Skeletal muscle satellite cell (primary cell): ENCODE measurements around the gene TIMM8A. TPM values are rescaled to one million over a fixed set of nuclear protein-coding genes. Genes with fewer than 3 reads are reported as not detected.

Source experiments
- H3K27me3 ChIP-seq: 2 replicates; pipeline ENCODE4 v1.7.0; 2013; ENCODE audit warnings: low read length; ENCODE audit not compliant: control insufficient read depth, insufficient read depth
- H3K36me3 ChIP-seq: 2 replicates; pipeline ENCODE4 v1.7.0; 2013; ENCODE audit warnings: mild to moderate bottlenecking, control low read depth, low read length; ENCODE audit not compliant: insufficient read depth
- H3K4me1 ChIP-seq: 2 replicates; pipeline ENCODE4 v1.7.0; 2013; ENCODE audit warnings: low read length; ENCODE audit not compliant: control insufficient read depth, insufficient read depth
- H3K4me2 ChIP-seq: 2 replicates; pipeline ENCODE4 v1.7.0; 2013; ENCODE audit warnings: mild to moderate bottlenecking, low read length
- H3K4me3 ChIP-seq: 2 replicates; pipeline ENCODE4 v1.7.0; 2013; ENCODE audit warnings: low read length
- H3K9ac ChIP-seq: 2 replicates; pipeline ENCODE4 v1.7.0; 2013; ENCODE audit warnings: mild to moderate bottlenecking, low read depth, low read length, moderate library complexity
- H3K9me3 ChIP-seq: replicated peaks from 2 replicates; pipeline ENCODE4 v1.7.0; 2013; ENCODE audit warnings: mild to moderate bottlenecking, control low read depth, low read length
- total RNA-seq: library from RNA; depleted of rRNA; stranded (reverse); fragments of >200 nt; gene quantifications from 2 replicates; pipeline ENCODE4 v1.2.3, GENCODE V29; 2012; rRNA removed

TIMM8A gene, protein sequence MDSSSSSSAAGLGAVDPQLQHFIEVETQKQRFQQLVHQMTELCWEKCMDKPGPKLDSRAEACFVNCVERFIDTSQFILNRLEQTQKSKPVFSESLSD
- 6.3 and 10.3 TPM in 2 replicates for total RNA-seq

DNA sequence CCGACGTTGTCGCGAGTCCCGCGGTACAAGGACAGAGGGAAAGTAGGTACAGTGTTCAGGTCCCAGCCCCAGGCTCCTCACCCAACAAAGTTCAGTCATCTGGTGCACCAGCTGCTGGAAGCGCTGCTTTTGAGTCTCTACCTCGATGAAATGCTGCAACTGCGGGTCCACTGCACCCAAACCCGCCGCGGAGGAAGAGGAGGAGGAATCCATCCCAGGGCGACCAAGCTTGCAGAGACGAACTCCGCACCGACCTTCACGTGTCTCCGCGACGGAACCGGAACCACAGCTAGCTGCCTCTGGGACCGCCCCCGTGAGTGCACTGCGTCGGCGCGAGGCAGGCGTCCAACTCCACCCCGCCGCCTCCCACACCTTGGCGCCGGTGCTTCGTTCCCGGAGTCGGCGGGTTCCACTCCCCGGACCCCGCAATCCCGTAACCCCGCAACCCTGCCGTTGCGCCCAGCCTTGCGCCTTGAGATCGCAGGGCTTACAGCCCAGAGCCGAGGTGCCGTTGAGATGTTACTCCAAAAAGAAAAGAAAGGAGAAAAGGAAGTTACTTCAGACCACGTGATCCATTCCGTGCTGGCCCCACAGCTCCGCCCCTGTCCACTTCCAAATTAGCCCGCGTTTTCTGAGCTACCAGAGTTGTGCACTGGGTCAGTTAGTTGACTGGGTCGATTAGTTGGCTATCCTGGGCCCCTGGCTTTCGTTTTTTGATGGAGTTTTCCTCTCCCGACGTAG, at the start of gene TIMM8A:
Gene TIMM8A (minus strand): TSS at position 291 of the 741 bp plus-strand sequence. CDS start 78 bp downstream, at position 213.
- H3K9me3 ChIP-seq, result no peaks in the 10 kb centered on the region
- peak within 1 kb of the TSS; percentile 82 for H3K4me3 ChIP-seq
- no peaks in the 10 kb centered on the region for H3K4me1 ChIP-seq
- peak within 1 kb of the TSS; percentile 82 for H3K4me2 ChIP-seq
- H3K9ac ChIP-seq, result peak within 1 kb of the TSS; percentile 83
- no peaks in the 10 kb centered on the region for H3K36me3 ChIP-seq
- H3K27me3 ChIP-seq, result no peaks in the 10 kb centered on the region

DNA sequence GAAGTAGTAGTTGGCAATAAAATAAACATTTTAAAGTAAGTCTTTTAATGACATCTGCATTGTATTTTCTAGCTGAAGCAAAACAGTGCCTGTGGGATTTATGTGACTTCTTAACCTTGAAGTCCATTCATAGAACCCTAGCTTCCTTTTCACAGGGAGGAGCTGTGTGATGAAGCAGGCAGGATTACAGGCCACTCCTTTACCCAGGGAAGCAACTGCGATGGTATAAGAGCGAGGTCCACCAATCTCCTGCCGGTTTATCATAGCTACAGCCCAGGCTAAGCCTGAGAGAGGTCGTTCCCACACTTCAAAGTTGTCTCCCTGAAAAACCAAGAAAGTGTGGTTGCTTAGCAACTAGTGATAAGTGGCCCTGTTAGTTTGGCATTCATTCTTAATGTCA, 49.2 kb upstream of the TIMM8A start:
- Histone ChIP-seq H3K4me1 (peaks cover 5% of the 10 kb centered on the region), H3K36me3 (peaks cover 22% of the 10 kb centered on the region), H3K27me3 (no peaks in the 10 kb centered on the region), H3K9ac (no peak overlapping the region), H3K4me3 (no peak overlapping the region), H3K4me2 (no peak overlapping the region), H3K9me3 (no peaks in the 10 kb centered on the region)

DNA sequence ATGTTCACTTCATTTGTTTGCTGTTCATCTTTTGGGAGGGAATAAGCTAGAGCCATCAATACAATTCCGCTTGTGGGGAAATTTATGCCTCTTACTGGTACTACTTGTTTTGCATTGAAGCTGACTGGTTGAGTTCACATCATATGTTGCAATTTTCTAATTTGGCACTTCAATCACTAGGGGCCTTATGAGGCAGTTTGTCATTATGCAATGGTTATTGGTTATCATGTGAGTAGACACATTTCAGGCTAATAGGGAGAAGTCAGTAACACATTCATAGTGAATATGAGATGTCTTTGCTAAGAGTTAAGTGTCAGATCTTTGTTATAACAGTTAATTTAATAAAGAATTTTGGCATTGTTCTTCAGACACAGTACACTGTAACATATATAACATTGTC, 47.2 kb upstream of the TIMM8A start:
- no peaks in the 10 kb centered on the region for H3K9me3 ChIP-seq
- no peak overlapping the region for H3K9ac ChIP-seq
- H3K27me3 ChIP-seq, result no peaks in the 10 kb centered on the region
- H3K4me2 ChIP-seq, result no peak overlapping the region
- H3K4me3 ChIP-seq, result no peak overlapping the region
- H3K36me3 ChIP-seq, result peaks cover 33% of the 10 kb centered on the region
- peaks cover 9% of the 10 kb centered on the region for H3K4me1 ChIP-seq

DNA sequence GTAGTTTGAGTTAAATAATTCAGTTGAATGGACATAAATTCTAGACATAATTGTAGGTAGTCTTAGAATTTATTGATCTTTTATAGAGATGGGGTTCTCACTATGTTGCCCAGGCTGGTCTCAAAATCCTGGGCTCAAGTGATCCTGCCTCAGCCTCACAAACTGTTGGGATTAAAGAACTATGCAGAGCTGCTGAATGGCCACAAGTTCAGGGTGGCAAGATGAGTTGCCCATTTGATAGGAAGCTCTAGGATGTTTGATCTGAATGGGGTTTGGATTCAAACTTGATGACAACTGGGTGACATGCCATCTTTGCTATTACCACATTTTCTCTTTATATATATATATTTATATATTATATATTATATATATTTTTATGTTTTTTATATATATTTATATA, 45.8 kb upstream of the TIMM8A start:
- peaks cover 33% of the 10 kb centered on the region for H3K36me3 ChIP-seq
- no peak overlapping the region for H3K4me3 ChIP-seq

DNA sequence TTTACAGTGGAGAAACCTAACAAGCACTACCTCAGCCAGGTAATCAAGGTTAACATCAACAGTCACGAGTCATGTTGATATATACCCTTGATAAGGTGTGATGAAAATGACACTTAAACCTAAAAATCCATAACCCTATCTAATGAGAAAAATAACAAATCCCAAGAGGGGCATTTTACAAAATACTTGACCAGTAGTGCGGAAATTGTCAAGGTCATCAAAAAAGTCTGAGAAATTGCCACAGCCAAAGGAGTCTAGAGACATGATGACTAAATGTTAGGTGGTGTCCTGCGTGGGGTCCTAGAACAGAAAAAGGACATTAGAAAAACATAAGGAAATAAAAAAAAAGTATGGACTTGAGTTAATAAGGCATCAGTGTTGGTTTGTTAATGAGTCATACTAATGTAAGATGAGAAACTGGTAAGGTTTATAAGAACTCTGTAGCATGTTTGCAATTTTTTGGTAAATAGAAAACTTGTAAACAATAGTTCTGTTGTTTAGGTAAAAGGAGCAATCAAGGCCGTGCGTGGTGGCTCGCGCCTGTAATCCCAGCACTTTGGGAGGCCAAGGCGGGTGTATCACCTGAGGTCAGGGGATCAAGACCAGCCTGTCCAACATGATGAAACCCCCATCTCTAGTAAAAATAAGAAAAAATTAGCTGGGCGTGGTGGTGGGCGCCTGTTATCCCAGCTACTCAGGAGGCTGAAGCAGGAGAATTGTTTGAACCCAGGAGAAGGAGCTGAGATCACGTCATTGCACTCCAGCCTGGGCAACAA, 45.2 kb upstream of the TIMM8A start:
- Histone ChIP-seq H3K9me3 (no peaks in the 10 kb centered on the region), H3K4me2 (peak overlapping the region; percentile 77), H3K9ac (no peak overlapping the region), H3K27me3 (no peaks in the 10 kb centered on the region), H3K36me3 (peaks cover 33% of the 10 kb centered on the region), H3K4me1 (peaks cover 9% of the 10 kb centered on the region), H3K4me3 (no peak overlapping the region)

More for the DNA sequence above, 45.8 kb upstream of the TIMM8A start:
- Histone ChIP-seq H3K4me2 (no peak overlapping the region), H3K9ac (no peak overlapping the region), H3K9me3 (no peaks in the 10 kb centered on the region), H3K4me1 (peaks cover 9% of the 10 kb centered on the region), H3K27me3 (no peaks in the 10 kb centered on the region)

DNA sequence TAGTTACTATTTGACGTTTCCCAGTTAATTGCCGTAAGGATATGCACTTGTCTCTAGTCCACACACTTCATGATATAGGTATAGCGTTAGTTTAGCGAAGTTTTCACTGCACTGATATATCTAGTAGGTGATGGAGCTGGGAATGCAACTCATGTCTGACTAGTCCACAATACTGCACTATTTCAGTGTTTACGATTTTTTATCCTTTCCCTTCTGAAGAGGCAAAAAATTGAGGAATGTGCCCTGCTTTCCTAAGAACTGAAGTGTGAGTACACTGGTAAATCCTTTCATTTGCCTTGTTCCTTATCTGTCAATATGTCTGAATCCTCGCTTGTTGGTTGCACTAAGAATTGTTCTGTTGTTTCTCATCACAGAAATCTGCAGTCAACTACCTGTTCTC, 43.3 kb upstream of the TIMM8A start:
- peak overlapping the region; percentile 77 for H3K4me2 ChIP-seq
- H3K9me3 ChIP-seq, result no peaks in the 10 kb centered on the region
- peak overlapping the region; percentile 77 for H3K4me3 ChIP-seq
- H3K9ac ChIP-seq, result peak overlapping the region; percentile 90
- peaks cover 9% of the 10 kb centered on the region for H3K4me1 ChIP-seq
- H3K27me3 ChIP-seq, result no peaks in the 10 kb centered on the region
- peaks cover 33% of the 10 kb centered on the region for H3K36me3 ChIP-seq

DNA sequence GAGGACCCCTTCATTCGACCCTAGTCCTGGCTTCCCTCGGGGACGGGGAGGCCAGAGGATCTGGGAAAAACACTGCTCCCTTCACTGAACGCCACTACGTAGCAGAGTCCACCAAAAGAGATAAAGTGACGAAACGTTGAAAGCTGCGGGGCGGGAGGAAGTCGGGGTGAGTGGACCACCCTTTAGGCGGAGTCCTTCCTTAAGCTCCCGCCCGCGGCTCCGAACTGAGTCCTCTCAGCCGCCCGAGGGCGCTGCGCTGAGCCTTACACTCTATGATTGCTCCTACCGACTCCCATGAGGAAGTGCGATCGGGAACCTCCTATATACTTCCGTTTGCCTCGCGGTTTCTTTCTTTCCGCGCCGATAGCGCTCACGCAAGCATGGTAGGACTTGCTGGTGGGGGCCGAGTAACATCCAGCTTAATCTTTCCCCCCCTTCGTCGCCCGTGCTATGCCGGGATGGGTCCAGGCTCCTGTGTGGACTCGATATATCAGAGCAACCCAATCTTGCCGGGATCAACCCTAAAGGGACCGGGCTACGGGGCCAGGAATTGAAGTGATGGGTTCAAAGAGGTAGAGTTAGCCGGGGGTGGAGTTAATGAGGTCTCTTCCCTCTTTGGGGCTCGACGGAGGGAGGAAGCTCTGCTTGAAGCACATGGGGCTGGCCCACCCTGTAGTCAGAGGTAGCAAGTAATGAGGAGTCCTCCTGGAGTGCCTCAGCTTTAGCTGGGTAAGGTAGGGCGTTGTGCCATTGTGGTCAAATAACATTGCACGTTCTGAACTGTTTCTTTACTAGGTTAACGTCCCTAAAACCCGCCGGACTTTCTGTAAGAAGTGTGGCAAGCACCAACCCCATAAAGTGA, 42.4 kb upstream of the TIMM8A start, which contains the start of gene RPL36A:
Gene RPL36A (plus strand): TSS at position 348 of the 862 bp plus-strand sequence. CDS start 33 bp downstream, at position 381.
- H3K4me1 ChIP-seq, result peaks cover 9% of the 10 kb centered on the region
- peaks cover 3% of the 10 kb centered on the region for H3K27me3 ChIP-seq
- H3K4me3 ChIP-seq, result peak within 1 kb of the TSS; percentile 77
- peaks cover 27% of the 10 kb centered on the region for H3K36me3 ChIP-seq
- H3K4me2 ChIP-seq, result peak within 1 kb of the TSS; percentile 79
- peak within 1 kb of the TSS; percentile 90 for H3K9ac ChIP-seq
- H3K9me3 ChIP-seq, result no peaks in the 10 kb centered on the region

DNA sequence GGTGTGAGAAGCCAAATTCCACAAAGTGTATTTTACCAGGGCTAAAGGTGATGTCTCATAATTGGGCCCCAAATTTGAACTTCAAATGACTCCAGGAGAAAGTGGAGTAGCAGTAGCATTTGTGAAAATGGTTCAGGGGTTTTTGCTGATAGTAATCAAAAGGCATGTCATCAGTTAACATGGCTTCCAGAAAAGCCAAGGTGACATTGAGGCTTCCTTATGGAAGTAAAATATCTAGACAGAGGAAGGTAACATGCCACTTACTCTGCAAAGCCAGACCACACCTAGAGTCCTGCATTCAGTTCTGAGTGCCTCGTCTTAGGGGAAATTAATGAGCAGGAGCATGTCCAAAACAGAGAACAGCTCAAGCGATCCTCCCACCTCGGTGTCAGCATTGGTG, 40.1 kb upstream of the TIMM8A start:
- Histone ChIP-seq H3K9me3 (no peaks in the 10 kb centered on the region), H3K9ac (no peak overlapping the region), H3K36me3 (peaks cover 17% of the 10 kb centered on the region), H3K27me3 (peaks cover 8% of the 10 kb centered on the region), H3K4me3 (no peak overlapping the region), H3K4me1 (peaks cover 9% of the 10 kb centered on the region), H3K4me2 (no peak overlapping the region)

DNA sequence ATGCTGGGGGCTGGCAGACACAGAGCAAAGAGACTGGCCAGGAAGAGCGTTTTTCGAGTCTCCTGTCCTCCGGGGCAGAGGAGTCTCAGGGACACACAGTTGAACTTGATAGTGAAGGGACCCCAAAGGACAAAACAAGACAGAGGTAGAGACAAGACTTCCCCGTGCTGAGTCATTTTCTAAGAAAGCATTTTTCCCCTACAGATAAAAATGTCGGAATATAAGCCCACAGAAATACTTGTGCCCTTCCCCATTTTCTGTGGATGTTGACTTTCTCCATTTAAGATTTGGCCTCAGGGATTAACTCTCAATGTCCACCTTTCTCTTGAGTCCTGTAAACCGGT, 38.0 kb upstream of the TIMM8A start:
- Histone ChIP-seq H3K9me3 (no peaks in the 10 kb centered on the region), H3K27me3 (peaks cover 8% of the 10 kb centered on the region), H3K36me3 (peaks cover under 1% of the 10 kb centered on the region), H3K4me2 (no peak overlapping the region), H3K4me1 (no peaks in the 10 kb centered on the region), H3K9ac (no peak overlapping the region), H3K4me3 (no peak overlapping the region)

DNA sequence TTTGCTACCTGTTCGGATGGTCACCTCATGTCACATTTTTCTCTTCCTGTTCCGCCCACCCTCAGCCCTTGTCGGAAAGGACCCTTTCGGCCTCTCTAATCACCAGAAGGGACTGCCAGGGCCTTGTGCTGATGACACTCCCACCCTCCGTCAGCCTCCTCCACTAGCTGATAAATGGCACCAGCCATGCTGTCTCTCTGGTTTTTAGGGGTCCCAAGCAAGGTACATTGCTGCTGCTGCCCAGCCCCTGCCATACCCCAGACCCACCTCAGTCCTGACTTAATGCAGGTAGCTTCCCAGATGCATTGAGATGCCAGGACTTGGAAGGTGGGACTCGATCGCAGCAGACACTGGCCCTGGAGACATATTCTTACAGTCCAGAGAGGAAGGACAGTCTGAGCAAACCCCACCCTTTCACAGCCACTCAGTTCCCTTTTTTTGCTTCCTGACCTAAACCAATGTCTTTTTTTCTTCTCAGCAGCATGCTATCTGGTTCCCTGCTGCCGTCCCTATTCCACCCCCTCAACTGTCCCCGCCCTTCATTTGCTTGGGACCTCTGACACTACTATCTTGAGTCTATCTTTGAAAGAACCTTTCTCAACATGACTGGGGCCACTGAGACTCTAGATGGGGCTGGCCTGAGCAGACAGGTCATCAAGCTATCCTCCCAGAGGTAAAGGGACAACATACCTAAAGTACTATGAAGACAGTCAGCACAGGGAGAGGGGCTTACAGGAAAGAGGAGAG, 37.4 kb upstream of the TIMM8A start, which contains the start of gene BTK:
Gene BTK (minus strand): TSS at position 397 of the 747 bp plus-strand sequence. CDS start 10,907 bp downstream, outside the sequence.
- Histone ChIP-seq H3K9me3 (no peaks in the 10 kb centered on the region), H3K4me1 (no peaks in the 10 kb centered on the region), H3K36me3 (no peaks in the 10 kb centered on the region), H3K4me2 (no peak within 1 kb of the TSS), H3K27me3 (peaks cover 8% of the 10 kb centered on the region), H3K9ac (no peak within 1 kb of the TSS), H3K4me3 (no peak within 1 kb of the TSS)
